Measurements from ENCODE around the gene TSPAN14.

GRCh38 chr10:80486785-80487420 is 32.8 kb downstream of the TSPAN14 start:
- no peak for TF ChIP-seq CTCF (IDR thresholded peaks at IDR 0.05)
- no peak for TF ChIP-seq POLR2A (IDR thresholded peaks at IDR 0.05)
